Measurements from ENCODE around the gene COX5A.
"Not testable (repeated sequence)": the region's sequence is repeated elsewhere in the genome, so short reads cannot be mapped to it uniquely, and the experiment has no call there.

Gene COX5A

DNA sequence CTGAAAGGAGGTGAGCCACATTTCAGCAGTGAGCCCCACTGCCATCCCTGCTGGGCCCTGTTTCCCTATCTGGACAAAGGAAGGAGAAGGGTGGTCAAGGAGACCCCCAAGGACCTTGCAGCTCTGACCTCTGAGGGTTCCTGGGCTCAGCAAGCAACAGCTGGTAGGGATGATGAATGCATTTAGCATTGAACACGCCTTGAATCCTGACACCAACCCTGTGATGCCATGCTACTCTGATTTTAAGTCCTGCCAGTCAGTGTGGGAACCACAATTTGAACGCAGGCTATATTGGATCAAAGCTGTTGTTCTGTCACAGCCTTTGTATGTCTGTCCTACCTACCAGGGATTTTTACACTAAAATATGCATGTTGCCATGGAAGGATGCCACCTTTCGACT lies 41.6 kb downstream of the COX5A start:
- no peak for DNase-seq

DNA sequence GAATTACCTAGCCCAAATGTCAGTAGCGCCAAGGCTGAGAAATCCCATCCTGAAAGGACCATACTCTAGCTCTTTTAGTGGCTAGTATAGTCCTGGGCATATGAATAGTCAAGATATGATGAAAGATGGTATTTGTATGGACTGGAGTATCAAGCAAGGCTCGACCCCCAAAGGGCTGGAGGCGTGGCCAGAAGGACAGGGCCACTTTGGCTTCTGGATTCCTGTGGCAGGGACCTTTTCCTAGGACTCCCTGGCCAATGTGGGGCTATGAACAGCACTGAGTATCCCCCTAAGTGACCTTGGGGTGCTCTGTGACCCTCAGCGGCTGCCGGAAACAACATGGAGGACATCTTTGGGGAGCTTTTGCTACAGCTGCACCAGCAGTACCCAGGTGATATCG lies 42.0 kb downstream of the COX5A start:
- no peak for DNase-seq

DNA sequence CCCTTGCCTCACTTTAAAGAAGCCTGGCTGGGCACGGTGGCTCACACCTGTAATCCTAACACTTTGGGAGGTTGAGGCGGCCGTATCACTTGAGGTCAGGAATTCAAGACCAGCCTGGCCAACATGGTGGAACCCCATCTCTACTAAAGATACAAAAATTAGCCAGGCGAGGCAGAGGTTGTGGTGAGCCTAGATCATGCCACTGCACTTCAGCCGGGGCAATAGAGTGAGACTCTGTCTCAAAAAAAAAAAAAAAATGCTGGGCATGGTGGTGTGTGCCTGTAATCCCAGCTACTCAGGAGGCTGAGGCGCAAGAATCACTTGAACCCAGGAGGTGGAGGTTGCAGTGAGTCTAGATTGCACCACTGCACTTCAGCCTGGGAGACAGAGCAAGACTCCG lies 43.5 kb downstream of the COX5A start:
- not testable (repeated sequence) for DNase-seq

DNA sequence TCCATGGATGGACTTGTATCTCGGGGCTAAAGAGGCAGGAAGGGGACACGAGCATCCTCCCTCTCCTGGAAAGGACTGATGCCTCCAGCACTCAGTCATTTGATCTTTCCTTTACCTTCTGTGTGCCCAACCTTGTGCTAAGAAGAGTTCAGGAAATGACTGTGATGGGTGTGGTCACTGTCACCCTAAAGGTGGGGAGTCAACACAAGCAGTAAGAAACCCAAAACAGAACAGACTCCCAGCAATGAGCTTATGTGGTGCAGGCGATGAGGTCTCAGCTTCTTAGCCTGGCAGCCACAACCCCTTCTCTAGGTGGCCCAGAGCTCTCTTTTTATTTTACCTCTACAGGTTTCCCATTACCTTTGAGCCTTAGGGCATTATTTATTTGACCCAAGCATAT lies 44.2 kb downstream of the COX5A start:
- DNase-seq, result no peak

DNA sequence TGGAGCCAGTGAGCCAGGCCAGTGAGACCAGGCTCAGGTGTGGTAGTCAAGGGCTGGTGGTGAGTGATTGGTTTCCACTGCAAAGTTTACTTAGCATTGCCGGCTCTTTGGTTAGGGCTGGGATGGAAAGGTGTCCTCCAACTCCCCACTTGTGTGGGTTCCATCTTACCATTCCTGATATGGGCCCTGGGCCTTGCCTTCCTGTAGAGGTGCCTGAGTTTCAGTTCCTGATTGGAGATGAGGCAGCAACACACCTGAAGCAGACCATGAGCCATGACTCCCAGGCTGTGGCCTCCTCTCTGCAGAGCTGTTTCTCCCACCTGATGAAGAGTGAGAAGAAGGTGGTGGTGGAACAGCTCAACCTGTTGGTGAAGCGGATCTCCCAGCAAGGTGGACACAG lies 44.9 kb downstream of the COX5A start:
- no peak for DNase-seq

DNA sequence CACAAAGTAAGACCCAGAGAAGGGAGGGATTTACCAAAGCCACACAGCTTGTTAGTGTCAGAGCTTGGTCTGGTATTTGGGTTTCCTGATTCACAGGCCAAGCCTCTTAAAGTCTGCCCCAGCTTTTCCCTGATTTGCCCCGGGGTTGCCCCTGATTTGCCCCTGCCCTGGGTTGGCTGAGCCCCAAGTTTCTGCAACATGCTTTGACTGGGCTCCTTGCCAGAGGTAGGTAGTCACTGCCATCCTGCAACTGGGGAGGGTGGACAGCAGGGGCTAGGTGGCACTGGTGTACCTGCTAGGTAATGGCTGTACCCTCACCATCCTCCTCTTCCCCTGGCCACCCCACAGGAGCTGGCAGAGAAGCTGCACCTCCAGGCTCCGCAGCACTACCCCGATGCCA lies 45.6 kb downstream of the COX5A start:
- DNase-seq, result no peak

DNA sequence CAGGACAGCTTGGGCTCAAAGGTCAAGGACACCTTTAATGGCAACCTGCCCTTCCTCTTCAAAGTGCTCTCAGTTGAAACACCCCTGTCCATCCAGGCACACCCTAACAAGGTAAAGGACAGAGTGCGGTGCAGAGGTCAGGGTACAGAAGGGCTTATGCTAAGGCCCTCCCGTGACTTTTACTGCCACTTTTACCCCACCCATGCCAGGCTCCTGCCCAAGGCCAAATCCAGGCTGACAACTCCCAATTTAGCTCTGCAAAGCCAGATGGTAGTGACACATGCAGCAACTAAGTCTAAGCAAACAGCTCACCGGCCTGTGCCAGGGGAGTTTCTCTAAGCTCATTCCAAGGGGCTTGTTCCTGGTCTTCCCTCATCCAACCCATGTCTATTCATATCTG lies 46.4 kb downstream of the COX5A start:
- DNase-seq, result no peak

DNA sequence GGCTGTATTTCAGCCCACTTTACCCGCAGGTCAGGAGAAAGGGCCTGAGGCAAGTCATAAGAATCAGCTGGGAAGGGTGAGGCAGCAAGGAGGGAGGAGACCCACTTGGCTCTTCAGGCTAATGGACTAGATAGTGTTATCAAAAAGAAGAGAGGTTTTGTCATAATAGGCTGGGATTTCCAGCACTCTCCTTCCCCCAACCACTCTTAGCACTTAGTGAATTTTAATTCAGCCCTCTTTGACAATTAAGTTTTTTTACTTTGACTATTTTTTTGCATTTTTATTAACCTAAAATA lies 47.3 kb downstream of the COX5A start:
- DNase-seq, result no peak

DNA sequence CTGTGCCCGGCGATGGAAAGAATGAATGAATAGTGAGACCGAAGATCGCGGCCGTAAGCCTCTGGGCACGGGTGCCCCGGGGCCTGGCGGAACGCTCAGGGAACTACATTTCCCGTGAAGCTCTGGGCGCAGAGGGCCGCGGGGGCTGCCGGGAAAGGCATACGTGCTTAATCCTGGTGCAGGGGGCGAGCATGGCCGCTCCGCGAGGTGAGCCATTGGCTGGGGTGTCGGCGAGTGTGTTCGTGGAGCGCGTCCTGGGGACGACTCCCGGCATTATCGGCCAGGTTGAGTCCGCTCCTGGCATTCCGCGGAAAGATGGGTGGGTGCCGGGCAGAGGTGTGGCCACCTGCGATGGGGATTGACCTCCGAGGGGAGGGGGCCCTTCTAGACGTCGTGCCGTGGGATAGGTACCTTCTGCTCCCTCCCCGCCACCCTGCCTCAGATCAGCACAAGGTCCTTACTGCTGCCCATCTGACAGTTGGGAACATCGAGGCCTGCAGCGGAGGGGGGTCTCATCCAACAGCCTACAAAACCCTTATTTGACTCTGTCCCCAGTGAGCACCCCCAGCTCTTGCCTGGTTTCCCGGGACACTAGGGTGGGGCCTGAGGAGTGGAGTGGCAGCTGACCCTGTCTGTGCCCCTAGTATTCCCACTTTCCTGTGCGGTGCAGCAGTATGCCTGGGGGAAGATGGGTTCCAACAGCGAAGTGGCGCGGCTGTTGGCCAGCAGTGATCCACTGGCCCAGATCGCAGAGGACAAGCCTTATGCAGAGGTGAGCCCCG lies 47.8 kb downstream of the COX5A start, which contains the start of gene MPI:
TSS of gene MPI (plus strand) at position 160 of the 782 bp plus-strand sequence. CDS start at position 192, 32 bp downstream.
- DNase-seq, result peak; percentile 61

DNA sequence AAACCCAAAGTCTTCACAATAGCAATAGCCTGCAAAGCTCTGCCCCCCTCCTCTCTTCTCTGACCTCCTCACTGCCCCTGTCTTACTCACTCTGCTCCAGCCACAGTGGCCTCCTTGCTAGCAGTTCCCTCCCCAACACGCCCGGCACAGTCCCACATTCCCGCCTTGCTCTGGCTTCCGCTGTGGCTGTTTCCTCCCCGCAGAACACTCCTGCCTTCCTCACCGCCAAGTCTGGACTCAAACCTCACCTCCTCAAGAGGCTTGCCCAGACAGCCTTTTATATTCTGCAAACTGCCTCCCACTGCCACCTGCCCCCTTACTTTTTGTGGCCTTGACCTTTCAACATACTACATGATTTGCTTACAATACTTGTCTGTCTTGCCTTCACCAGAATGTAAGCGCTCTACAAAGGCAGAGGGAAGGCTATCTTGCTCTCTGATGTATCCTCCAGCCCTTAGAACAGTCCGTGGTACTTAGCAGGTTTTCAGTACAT lies 48.4 kb downstream of the COX5A start:
- DNase-seq, result no peak

DNA sequence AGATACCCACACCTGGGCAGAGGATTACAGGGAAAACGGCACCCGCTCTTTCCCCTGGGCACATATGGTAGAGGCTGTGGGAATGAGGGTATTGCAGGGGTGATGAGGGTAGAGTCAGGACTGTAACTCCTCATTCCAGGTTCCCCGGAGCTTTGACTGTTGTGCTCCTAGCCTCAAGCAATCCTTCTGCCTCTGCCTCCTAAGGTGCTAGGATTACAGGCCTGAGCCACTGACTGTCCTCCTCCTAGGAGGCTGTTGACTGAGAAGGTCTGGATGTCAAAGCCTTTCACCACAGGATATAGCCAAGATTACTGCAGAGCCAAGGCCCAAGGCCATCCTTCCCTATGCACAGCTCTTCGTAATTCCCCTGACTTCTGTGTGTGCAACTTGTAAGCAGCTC lies 49.2 kb downstream of the COX5A start:
- DNase-seq, result no peak

DNA sequence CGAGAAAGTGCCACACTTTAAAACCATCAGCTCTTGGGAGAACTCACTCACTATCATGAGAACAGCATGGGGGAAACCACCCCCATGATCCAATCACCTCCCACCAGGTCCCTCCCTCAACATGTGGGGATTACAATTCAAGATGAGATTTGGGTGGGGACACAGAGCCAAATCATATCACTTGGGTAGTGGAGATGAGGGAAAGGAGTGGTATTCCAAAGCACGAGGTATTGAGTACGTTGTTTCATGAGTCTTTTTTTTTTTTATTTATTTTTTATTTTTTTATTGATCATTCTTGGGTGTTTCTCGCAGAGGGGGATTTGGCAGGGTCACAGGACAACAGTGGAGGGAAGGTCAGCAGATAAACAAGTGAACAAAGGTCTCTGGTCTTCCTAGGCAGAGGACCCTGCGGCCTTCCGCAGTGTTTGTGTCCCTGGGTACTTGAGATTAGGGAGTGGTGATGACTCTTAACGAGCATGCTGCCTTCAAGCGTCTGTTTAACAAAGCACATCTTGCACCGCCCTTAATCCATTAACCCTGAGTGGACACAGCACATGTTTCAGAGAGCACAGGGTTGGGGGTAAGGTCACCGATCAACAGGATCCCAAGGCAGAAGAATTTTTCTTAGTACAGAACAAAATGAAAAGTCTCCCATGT lies 50.2 kb downstream of the COX5A start:
- DNase-seq, result not testable (repeated sequence)

DNA sequence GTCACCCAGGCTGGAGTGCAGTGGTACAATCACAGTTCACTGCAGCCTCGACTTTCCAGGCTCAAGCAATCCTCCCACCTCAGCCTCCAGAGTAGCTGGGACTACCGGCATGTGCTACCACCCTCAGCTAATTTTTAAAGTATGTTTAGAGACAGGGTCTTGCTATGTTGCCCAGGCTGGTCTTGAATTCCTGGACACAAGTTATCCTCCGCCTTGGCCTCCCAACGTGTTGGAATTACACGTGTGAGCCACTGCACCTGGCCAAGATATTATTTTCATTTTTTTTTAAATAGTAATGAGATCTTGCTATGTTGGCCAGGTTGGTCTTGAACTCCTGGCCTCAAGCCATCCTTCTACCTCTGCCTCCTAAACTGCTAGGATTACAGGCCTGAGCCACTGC lies 52.4 kb downstream of the COX5A start:
- DNase-seq, result no peak

DNA sequence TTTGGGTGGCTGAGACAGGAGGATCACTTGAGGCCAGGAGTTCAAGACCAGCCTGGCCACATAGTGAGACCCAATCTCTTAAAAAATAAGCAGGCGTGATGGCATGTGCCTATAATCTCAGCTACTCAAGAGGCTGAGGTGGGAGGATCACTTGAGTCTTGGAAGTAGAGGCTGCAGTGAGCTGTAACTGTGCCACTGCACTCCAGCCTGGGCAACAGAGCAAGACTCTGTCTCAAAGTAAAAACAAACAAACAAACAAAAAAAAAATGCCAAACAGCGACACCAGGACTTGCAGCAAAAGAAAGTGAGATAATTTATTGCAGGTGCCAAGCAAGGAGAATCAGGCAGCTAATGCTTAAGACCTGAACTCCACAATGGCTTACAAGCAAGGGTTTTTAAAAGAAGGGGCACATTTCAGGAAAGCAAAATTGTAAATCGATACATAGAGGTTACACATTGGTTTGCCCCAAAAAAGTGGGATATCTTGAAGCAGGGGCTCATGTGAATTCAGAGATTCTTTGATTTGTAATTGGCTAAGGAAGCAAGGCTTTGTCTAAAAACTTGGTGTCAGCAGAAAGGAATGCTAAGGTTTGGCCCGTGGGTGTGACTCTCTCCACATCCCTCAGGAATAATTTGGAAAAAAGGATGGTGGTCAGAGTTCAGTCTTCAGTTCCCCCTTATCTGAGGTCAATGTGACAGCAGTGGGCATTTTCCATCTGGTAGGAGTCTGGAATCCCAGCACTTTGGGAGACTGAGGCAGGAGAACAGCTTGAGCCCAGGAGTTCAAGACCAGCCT lies 53.2 kb downstream of the COX5A start:
- DNase-seq, result no peak

DNA sequence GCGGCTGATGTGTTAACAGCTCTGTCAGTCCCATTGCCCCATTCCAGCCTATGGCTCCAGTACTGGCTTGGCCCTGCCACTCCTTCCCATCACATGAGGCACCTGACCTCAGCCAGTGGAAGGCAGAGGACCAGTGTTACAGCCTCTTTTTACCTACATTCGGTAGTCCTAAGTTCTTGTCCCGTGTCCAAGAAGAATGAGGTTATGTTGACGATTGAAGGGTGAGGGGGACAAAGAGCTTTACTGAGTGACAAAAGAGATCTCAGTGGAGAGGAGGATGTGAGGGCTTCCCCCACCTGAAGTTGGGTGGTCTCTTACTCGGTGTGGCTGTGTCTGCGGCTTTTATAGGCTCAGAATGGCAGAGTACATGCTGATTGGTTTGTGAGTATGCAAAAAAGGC lies 55.3 kb downstream of the COX5A start:
- no peak for DNase-seq

DNA sequence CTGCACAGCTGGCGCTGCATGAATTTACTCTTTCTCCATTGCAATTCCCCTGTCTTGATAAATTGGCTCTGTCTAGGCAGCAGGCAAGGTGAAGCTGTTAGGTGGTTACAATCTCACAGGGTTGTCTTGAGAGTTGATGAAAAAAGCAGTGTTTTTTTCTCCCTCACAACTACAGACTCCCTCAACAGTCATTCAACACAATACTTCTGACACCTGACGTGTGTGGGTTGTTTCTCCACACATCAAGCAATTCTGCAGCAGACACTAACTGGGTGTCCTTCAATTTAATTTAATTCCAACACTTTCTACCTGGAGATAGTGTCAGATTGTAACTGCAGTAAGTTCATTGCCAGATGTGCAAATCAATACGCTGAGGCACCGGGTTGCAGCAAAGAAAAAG lies 59.6 kb downstream of the COX5A start:
- no peak for DNase-seq

DNA sequence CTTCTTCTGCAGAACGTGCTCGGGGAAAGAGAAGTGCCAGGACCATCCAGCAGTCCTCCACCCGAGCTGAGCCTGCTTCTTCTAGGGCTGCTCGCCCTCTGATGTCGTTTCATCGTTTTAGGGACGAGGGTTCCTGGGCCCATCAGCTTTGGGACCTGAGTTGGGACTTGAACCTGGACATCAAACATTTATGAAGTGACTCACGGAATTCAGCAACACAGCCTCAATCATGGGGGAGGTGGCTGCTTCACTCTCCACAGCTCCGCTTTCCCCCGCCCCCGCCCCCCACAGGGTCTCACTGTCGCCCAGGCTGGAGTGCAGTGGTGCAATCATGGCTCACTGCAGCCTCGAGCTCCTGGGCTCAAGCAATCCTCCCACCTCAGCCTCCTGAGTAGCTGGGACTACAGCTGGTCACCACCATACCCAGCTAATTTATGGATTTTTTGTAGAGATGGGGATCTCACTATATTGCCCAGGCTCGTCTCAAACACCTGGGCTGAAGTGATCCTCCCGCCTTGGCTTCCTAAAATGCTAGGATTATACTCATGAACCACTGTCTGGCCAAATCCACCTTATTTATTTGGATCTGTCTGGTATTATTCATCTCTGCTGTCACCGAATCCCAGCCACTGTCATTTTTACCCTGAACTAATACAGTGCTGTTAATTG lies 64.0 kb downstream of the COX5A start:
- DNase-seq, result no peak

DNA sequence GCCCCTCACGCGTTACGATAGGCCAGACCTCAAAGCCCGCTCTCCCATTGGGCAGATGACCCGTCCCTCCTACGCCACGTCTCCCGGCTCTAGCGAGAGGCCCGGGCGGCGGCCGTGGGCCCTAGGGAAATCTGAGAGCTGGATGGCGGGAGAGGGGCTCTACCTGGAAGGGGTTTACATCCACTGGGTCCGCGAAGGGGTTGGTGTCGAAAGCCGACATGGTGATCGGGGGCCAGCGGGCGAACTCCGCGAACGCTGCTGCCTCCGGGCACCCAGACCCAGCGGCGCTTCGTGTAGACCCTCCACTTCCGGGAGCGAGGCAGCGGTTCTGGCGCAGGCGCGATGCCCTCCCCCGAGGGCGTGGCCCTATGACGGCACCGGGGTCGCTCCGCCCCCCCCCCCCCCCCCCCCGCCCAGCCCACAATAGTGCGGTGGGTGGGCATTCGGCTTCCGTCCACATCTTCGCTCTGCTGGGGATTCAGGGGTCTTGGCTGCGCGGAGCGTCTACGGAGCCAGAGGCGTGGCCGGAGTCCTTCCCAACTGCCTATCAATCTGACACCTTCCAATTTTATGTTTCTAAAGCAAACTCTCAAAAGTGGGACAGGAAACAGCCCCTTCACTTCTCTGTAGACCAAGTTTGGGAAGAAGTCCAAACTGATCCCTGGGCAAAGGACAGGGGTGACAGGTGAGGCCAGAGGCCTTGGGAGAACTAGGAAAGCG lies 64.7 kb downstream of the COX5A start, which contains the start of gene SCAMP2:
TSS of gene SCAMP2 (minus strand) at position 330 of the 720 bp plus-strand sequence. CDS start at position 220, 110 bp downstream.
- peak; percentile 89 for DNase-seq

DNA sequence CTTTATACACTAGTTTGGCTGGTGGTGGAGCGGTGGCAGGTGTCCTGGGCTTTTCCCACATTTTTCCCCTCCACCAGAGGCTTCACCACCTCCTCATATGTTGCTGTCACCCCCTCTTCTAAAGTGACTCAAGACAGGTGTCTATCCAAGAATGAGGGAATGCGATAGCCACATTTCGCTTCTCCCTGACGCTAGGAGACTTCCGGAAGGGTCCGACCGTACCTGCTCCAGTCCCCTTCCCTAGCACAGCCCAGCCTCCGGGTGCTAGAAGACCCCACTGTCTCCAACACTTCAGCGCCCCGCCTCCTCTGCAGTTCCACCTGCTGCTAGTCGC lies 65.2 kb downstream of the COX5A start:
- DNase-seq, result no peak

DNA sequence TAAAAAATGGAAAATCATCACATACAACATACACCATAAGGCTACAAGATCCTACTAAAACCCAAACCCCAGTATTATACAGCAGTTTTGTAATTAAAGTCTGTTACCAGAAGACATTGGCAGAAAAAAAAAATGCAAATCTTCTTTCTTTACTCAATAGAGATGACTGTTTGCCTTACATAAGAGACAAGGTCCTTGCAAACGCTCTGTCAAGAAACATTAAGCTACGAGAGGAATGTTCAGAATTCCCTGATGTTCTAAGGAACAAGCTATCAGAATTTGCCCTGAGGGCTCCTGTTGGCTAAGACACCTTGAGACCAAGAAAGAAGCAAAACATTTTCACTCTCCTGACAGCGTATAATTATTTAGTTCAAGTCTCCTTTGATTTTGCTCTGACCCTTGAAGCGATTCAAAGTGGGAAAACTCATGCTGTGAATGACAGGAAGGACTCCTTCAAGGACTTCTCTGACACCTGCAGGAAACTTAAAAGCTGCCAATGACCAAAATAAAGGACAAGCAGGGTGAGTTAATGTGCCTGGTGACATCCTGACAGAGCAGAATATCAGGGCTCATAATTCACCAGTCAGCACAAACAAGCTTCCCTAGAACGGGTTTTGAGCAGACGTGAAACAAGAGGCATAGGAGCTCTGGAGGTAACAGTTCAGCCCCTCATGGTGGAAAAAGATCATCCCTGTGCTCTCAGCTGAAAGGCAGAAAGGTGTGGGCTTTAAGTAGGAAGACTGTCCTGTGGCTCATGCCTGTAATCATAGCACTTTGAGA lies 67.2 kb downstream of the COX5A start:
- no peak for DNase-seq
